22Rv1 (cell line): ENCODE data around the gene MAFF.
A peak's percentile ranks its signal among the peaks of the same experiment; 100 is the strongest.

Experiments used
- H3K27ac ChIP-seq: fragments of 450-650 bp; 2 replicates; pipeline ENCODE4 v1.5.1; 2017
- ZFX ChIP-seq: fragments of 450-650 bp; IDR thresholded peaks from 2 replicates; pipeline ENCODE4 v1.6.1; 2017; ENCODE audit warnings: antibody characterized with exemption, borderline replicate concordance
- TF ChIP-seq, protein P1 (sequence below): fragments of 450-650 bp; IDR thresholded peaks from 2 replicates; pipeline ENCODE4 v1.5.1; 2017; ENCODE audit warnings: mild to moderate bottlenecking

MAFF gene

DNA sequence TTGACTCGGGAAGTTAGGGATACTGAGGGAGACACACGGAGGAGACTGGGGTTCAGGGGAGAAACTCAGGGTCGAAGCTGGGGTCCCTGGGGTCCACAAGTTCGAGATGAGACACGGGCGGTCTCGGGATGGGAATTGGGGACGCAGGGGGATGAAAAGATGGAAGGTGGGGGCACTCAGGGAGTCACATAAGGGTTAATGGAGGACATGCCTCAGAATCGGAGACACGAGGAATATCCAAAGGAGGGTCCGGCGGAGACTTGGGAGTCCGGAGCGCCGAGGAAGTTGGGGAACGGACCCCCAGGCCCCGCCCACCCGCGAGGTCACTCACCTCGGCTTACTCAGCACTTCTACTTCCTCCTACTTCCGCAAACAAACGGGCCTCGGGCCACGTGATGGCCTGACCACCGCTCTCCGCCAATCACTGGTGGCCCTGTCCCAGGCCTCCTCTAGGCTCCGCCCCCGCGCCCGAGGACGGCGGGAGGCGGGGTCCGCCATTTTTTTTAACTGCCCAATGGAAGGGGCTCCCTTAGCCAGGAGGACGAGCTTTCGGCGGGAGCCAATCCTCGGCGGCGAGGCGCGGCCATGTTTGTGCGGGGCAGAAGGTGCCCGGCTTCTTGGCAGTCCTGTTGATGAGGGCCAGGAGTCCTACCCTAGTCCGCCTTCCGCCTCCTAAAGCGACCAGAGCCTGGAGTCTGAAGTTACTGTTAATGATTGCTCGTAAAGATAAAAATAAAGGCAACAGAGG lies 20.2 kb upstream of the MAFF start, which contains the start of gene PLA2G6:
Gene PLA2G6, minus strand, starts transcription at position 378 of the 748 bp plus-strand sequence. CDS start 12,404 bp downstream, outside the sequence.
- TF ChIP-seq, protein P1, sequence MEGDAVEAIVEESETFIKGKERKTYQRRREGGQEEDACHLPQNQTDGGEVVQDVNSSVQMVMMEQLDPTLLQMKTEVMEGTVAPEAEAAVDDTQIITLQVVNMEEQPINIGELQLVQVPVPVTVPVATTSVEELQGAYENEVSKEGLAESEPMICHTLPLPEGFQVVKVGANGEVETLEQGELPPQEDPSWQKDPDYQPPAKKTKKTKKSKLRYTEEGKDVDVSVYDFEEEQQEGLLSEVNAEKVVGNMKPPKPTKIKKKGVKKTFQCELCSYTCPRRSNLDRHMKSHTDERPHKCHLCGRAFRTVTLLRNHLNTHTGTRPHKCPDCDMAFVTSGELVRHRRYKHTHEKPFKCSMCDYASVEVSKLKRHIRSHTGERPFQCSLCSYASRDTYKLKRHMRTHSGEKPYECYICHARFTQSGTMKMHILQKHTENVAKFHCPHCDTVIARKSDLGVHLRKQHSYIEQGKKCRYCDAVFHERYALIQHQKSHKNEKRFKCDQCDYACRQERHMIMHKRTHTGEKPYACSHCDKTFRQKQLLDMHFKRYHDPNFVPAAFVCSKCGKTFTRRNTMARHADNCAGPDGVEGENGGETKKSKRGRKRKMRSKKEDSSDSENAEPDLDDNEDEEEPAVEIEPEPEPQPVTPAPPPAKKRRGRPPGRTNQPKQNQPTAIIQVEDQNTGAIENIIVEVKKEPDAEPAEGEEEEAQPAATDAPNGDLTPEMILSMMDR: no peak
- TF ChIP-seq ZFX: no peak
- H3K27ac ChIP-seq: peak within 1 kb of the TSS; percentile 98

DNA sequence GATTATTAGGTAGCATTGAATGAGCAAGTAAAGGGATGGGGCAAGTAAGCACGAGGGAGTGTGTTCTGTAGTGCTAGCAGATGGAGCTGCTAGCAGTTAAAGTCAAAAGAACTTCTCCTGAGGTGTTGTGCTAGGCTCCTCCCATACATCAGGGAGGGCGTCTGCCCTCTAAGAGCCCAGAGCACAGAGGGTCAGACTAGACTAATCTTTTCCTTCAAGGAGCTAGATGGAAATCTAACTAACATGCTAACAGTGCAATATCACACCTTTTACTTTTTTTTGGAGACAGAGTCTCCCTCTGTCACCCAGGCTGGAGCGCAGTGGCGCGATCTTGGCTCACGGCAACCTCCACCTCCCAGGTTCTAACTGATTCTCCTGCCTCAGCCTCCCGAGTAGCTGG lies 17.0 kb upstream of the MAFF start:
- TF ChIP-seq, protein P1: no peak
- TF ChIP-seq ZFX: no peak
- H3K27ac ChIP-seq: 0 out of 2 replicates have a peak overlapping the region, but pooled peaks have one; percentile 4

DNA sequence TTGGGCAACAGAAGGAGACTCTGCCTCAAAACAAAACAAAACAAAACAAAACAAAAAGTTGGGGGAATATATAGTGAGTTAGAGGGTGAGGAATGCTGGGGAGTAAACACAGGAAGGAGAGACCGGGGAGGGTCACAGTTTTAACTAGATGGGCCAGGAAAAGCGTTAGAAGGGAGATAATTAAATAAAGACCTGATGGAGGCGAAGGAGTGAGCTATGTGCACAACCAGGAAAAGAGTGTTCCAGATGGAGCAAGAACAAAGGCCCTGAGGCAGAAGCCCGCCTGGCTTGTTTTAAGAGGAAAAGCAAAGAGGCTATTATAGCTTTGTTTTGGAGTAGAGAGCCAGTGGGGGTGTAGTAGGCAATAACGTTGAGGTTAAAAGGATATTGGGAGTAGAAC lies 15.4 kb upstream of the MAFF start:
- TF ChIP-seq ZFX: no peak
- TF ChIP-seq, protein P1: no peak
- peak overlapping the region; percentile 65 for H3K27ac ChIP-seq

DNA sequence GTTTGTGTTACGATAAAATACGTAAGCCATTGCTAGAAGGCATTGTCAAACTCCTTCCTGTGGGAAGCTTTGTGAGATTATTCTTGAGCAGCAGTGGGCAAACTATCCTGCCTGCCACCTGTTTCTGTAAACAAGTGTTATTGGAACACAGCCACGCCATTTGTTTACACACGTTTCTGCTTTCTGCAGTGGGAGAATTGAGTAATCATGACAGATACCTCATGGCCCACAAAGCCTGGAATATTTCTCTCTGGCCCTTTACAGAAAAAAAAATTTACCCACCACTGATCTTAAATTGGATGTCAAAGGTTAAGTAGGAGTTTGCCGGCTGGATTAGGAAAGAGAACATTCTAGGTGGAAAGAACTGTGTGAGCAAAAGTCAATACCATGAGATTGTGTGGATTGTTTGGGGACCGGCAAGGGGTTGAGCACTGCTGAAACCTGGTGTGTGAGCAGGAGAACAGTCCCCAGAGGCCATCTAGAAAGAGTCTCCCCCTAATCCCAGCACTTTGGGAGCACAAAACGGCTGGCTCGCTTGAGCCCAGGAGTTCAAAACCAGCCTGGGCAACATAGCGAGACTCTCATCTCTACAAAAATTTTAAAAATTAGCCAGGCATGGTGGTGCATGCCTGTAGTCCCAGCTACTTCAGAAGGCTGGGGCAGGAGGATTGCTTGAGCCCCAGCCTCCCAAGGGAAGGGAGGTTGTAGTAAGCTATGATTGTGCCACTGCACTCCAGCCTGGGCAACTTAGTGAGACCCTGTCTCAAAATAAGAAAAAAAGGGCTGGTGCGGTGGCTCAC lies 14.2 kb upstream of the MAFF start:
- no peak for TF ChIP-seq ZFX
- TF ChIP-seq, protein P1: no peak
- peak overlapping the region; percentile 65 for H3K27ac ChIP-seq

DNA sequence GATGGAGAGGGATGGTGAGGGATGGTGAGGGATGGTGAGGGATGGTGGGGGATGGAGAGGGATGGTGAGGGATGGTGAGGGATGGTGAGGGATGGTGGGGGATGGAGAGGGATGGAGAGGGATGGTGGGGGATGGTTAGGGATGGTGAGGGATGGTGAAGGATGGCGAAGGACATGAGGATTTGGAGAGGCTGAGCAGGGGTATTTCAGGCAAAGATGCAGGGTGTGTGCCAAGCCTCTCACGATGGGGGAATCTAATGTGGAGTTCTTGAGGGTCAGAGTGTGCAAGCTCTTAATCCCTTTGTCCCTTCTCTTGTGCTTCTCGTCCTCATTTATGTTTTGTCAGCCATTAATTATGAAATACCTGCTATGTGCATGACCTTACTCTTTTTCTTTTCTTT lies 12.7 kb upstream of the MAFF start:
- TF ChIP-seq ZFX: no peak
- TF ChIP-seq, protein P1: no peak
- H3K27ac ChIP-seq: no peak overlapping the region

DNA sequence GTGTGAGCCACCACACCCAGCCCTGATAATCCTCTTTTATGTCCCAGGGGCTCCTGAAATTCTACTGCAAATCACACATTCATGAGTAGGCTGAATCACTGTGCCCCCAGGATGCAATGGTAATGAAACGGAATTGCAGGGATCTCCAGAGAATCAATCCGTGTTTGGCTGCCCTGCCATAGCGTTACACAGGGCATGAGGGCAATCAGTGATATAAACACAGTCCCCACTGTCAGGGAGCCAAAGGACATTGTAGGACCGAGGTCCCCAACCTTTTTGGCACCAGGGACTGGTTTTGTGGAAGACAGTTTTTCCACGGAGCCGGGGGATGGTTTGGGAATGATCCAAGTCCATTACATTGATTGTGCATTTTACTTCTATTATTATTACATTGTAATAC lies 11.2 kb upstream of the MAFF start:
- no peak for TF ChIP-seq ZFX
- TF ChIP-seq, protein P1: no peak
- no peak overlapping the region for H3K27ac ChIP-seq

DNA sequence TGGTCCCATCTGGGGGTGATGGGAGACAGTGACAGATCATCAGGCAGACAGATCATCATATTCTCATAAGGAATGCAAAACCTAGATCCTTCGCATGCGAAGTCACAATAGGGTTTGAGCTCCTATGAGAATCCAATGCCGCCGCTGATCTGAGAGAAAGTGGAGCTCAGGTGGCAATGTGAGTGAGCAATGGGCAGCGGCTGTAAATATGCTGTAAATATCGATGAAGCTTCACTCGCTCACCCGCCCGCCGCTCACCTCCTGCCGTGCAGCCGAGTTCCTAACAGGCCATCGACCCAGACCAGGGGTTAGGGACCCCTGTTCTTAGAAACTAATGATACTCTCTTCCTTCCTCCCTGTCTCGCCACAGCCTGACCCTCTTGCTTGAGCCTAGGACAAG lies 10.7 kb upstream of the MAFF start:
- H3K27ac ChIP-seq: no peak overlapping the region
- TF ChIP-seq, protein P1: no peak
- TF ChIP-seq ZFX: no peak
